ENCODE measurements around the gene RNF123.

RNF123 gene

GRCh38 chr3:49661281-49661680, 28.1 kb upstream of the RNF123 start:
- TF ChIP-seq, protein P1, sequence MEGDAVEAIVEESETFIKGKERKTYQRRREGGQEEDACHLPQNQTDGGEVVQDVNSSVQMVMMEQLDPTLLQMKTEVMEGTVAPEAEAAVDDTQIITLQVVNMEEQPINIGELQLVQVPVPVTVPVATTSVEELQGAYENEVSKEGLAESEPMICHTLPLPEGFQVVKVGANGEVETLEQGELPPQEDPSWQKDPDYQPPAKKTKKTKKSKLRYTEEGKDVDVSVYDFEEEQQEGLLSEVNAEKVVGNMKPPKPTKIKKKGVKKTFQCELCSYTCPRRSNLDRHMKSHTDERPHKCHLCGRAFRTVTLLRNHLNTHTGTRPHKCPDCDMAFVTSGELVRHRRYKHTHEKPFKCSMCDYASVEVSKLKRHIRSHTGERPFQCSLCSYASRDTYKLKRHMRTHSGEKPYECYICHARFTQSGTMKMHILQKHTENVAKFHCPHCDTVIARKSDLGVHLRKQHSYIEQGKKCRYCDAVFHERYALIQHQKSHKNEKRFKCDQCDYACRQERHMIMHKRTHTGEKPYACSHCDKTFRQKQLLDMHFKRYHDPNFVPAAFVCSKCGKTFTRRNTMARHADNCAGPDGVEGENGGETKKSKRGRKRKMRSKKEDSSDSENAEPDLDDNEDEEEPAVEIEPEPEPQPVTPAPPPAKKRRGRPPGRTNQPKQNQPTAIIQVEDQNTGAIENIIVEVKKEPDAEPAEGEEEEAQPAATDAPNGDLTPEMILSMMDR (conservative IDR thresholded peaks at IDR 0.05): no peak
- no peak overlapping the region for H3K27ac ChIP-seq

DNA sequence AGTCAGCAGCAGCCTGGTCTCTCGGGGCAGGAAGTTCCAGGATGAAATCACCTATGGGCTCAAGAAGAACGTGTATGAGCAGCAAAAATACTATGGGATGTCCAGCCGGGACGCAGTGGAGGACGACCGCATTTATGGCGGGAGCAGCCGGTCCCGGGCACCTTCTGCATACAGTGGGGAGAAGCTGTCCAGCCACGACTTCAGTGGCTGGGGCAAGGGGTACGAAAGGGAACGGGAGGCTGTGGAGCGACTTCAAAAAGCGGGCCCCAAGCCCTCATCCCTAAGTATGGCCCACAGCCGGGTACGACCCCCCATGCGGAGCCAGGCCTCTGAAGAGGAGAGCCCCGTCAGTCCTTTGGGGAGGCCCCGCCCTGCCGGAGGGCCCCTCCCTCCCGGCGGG, 27.3 kb upstream of the RNF123 start:
- H3K27ac ChIP-seq: no peak overlapping the region
- TF ChIP-seq, protein P1 (conservative IDR thresholded peaks at IDR 0.05): no peak

- TF ChIP-seq, protein P1 (conservative IDR thresholded peaks at IDR 0.05): no peak
- no peak overlapping the region for H3K27ac ChIP-seq
Observed at GRCh38 chr3:49662720-49663413, 26.5 kb upstream of the RNF123 start.

DNA sequence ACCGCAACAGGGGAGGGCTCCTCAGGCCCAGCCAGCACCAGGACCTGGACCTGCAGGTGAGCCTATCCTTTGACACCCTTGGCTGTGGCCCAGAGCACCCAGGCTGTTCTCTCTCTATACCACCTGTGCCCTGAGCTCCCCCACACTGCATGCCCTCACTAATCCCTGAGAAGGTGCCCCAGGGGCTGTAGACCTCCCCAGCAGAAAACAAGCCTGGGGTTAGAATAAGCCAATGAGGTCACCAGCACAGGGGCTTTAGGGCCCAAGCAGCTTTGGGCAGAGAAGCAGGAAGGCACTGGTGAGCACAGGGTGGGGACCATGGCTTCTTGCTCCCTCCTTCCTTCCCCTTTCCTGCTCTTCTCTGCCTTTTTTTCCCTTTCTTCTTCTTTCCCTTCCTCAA, 25.5 kb upstream of the RNF123 start:
- TF ChIP-seq, protein P1 (conservative IDR thresholded peaks at IDR 0.05): no peak
- no peak overlapping the region for H3K27ac ChIP-seq

- TF ChIP-seq, protein P1 (conservative IDR thresholded peaks at IDR 0.05): no peak
- H3K27ac ChIP-seq: no peak overlapping the region
Observed at GRCh38 chr3:49664300-49664699, 25.1 kb upstream of the RNF123 start.

DNA sequence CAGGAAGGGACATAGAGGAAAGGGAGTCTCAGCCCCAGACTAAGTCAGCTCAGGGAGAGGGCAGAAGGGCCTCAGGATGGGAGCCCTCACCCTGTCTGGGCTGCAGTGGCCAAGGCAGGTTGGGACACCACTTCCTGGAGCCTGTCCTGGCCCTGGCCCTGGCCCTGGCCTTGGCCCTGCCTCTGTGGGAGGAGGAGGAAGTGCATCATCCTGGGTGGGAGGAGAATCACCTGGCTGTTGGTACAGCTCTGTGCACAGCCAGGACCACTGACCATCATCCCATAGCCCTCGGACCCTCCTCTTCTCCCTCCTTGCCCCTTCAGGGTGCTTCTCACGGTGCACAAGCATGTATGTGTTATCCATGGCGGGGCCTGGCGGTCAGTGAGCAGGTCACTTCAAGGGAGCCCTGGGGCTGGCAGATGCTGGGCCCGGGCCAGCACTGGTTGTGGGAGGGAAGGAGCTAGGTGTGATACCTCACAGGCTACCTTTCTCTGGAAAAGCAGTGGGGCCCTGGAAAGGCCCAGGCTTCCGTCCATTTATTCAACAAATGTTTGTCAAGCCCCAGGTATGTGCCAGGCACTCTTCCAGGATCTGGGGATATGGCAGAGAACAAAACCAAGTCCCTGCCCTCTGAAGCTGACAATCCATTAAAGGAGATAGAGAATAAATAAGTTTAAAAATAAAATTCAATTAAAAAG, 23.4 kb upstream of the RNF123 start:
- TF ChIP-seq, protein P1 (conservative IDR thresholded peaks at IDR 0.05): no peak
- 0 out of 2 replicates have a peak overlapping the region, but pooled peaks have one; percentile 14 for H3K27ac ChIP-seq

GRCh38 chr3:49666592-49666991, 22.8 kb upstream of the RNF123 start:
- TF ChIP-seq, protein P1 (conservative IDR thresholded peaks at IDR 0.05): no peak
- H3K27ac ChIP-seq: no peak overlapping the region

All from VCaP (cell line).